DMS53 treated with DMSO at 0.1 percent for 48 hours (cell line): ENCODE results near the gene FCN2.

Source experiments
- DNase-seq: peaks from one replicate; lab custom pipeline; 2025; ENCODE audit not compliant: unreplicated experiment; lab: John Stamatoyannopoulos, UW

FCN2 gene

GRCh38 chr9:134929193-134930158 lies 48.9 kb downstream of the FCN2 start:
- DNase-seq, result no peak

GRCh38 chr9:134930398-134930797 lies 49.8 kb downstream of the FCN2 start:
- no peak for DNase-seq

- no peak for DNase-seq
Observed at GRCh38 chr9:134932171-134932570, 51.6 kb downstream of the FCN2 start.

- DNase-seq, result no peak
Observed at GRCh38 chr9:134932606-134933005, 52.0 kb downstream of the FCN2 start.

- no peak for DNase-seq
Observed at GRCh38 chr9:134933076-134933659, 52.6 kb downstream of the FCN2 start.

GRCh38 chr9:134935056-134935640 lies 54.5 kb downstream of the FCN2 start:
- no peak for DNase-seq

- no peak for DNase-seq
Observed at GRCh38 chr9:134935701-134936345, 55.2 kb downstream of the FCN2 start.

GRCh38 chr9:134936346-134937163 lies 55.9 kb downstream of the FCN2 start:
- DNase-seq, result no peak
